ENCODE data around the gene HES1.
"Not testable (repeated sequence)": the region's sequence is repeated elsewhere in the genome, so short reads cannot be mapped to it uniquely, and the experiment has no call there.

The HES1 gene

GRCh38 chr3:194128202-194128918 is 7.6 kb upstream of the HES1 start:
- DNase-seq = no peak

- not testable (repeated sequence) for DNase-seq
Observed at GRCh38 chr3:194128919-194129295, 7.0 kb upstream of the HES1 start.

GRCh38 chr3:194129581-194130133 is 6.3 kb upstream of the HES1 start:
- no peak for DNase-seq

GRCh38 chr3:194130188-194130587 is 5.8 kb upstream of the HES1 start:
- no peak for DNase-seq

- DNase-seq = no peak
Observed at GRCh38 chr3:194130807-194131589, 5.0 kb upstream of the HES1 start.

GRCh38 chr3:194132465-194133286 is 3.3 kb upstream of the HES1 start:
- no peak for DNase-seq

- DNase-seq = no peak
Observed at GRCh38 chr3:194133661-194134230, 2.2 kb upstream of the HES1 start.

GRCh38 chr3:194134231-194134756 is 1.7 kb upstream of the HES1 start:
- DNase-seq = no peak

GRCh38 chr3:194134757-194135515 is 1.0 kb upstream of the HES1 start:
- peak; percentile 97 for DNase-seq

- DNase-seq = no peak
Observed at GRCh38 chr3:194135516-194135805, 487 bp upstream of the HES1 start.

- no peak for DNase-seq
Observed at GRCh38 chr3:194136519-194137007, 615 bp downstream of the HES1 start.

- peak; percentile 55 for DNase-seq
Observed at GRCh38 chr3:194137008-194137505, 1.1 kb downstream of the HES1 start.

GRCh38 chr3:194137506-194138474 is 1.8 kb downstream of the HES1 start:
- DNase-seq = peak; percentile 55

- no peak for DNase-seq
Observed at GRCh38 chr3:194138732-194139070, 2.8 kb downstream of the HES1 start.

GRCh38 chr3:194139071-194139813 is 3.3 kb downstream of the HES1 start:
- peak; percentile 44 for DNase-seq

GRCh38 chr3:194139814-194140391 is 4.0 kb downstream of the HES1 start:
- DNase-seq = no peak

GRCh38 chr3:194140520-194141414 is 4.8 kb downstream of the HES1 start:
- peak; percentile 84 for DNase-seq

All from DMS 273 treated with DMSO at 0.1 percent for 48 hours (cell line).